ENCODE results near the gene INPP5K. TPM values are rescaled to one million over a fixed set of nuclear protein-coding genes. Genes with fewer than 3 reads are reported as not detected.

INPP5K gene
- total and polyA plus RNA-seq, 8 donors, result 23.6 to 51.1 (median 27.2) TPM

DNA sequence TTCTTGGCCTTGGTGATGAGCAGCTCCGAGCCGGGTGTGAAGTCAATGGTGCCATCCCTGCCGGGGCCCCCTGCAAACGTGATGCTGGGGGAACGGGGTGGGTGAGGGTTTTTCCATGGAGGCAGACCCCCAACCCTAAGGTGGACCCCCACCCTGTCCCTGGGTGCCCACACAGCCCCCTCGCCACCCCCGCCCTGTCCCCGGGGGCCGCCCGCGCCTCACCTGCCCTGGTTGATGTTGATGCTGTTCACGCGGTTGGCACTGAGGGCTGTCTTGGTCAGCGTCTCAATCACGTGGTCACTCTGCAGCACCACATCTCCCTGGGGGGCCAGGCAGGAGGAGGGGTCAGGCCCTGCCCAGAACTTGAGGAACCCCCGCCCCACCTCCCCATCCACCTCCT lies 49.2 kb downstream of the INPP5K start:
- no peaks in the 10 kb centered on the region for H3K27me3 ChIP-seq
- intact Hi-C loops (cut with DNase I), result no loop called here
- H3K27ac ChIP-seq, result no peak overlapping the region
- ATAC-seq (no peak), DNase-seq (no peak)
- H3K4me3 ChIP-seq, result no peak overlapping the region
- no peaks in the 10 kb centered on the region for H3K9me3 ChIP-seq
- TF ChIP-seq, protein P1, sequence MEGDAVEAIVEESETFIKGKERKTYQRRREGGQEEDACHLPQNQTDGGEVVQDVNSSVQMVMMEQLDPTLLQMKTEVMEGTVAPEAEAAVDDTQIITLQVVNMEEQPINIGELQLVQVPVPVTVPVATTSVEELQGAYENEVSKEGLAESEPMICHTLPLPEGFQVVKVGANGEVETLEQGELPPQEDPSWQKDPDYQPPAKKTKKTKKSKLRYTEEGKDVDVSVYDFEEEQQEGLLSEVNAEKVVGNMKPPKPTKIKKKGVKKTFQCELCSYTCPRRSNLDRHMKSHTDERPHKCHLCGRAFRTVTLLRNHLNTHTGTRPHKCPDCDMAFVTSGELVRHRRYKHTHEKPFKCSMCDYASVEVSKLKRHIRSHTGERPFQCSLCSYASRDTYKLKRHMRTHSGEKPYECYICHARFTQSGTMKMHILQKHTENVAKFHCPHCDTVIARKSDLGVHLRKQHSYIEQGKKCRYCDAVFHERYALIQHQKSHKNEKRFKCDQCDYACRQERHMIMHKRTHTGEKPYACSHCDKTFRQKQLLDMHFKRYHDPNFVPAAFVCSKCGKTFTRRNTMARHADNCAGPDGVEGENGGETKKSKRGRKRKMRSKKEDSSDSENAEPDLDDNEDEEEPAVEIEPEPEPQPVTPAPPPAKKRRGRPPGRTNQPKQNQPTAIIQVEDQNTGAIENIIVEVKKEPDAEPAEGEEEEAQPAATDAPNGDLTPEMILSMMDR (IDR thresholded peaks at IDR 0.05), result no peak
- peaks cover 0 to 82% of the 10 kb centered on the region in 2 donors for H3K36me3 ChIP-seq
- H3K4me1 ChIP-seq, result peaks cover 5 to 28% of the 10 kb centered on the region in 2 donors

DNA sequence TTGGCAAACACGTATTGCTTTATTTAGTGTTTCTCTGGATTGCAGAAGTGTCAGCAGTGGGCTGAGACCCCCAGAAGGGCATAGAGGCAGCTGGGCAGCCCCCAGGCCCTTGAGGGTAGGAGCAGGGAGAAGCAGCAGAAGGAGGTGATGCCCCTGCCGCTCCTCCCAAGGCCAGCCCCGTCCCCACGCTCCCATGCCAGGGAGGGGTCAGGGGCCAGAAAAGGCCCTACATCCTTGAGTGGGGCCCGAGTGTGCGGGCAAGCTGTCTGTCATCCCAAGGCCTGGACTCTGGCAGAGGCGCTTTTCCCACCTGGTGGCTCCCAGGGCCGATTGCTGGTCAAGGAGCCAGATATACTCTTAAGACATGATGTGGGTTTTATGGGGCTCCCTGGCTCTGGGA lies 52.2 kb downstream of the INPP5K start:
- intact Hi-C loops (cut with DNase I), result no loop called here
- Histone ChIP-seq H3K36me3 (peaks cover 0 to 51% of the 10 kb centered on the region in 2 donors), H3K9me3 (no peaks in the 10 kb centered on the region), H3K4me1 (peaks cover 11 to 55% of the 10 kb centered on the region in 2 donors), H3K27me3 (peaks cover 0 to 1% of the 10 kb centered on the region in 2 donors), H3K27ac (no peak overlapping the region), H3K4me3 (no peak overlapping the region)
- no peak for DNase-seq
- TF ChIP-seq, protein P1 (IDR thresholded peaks at IDR 0.05), result no peak
- no peak for ATAC-seq

DNA sequence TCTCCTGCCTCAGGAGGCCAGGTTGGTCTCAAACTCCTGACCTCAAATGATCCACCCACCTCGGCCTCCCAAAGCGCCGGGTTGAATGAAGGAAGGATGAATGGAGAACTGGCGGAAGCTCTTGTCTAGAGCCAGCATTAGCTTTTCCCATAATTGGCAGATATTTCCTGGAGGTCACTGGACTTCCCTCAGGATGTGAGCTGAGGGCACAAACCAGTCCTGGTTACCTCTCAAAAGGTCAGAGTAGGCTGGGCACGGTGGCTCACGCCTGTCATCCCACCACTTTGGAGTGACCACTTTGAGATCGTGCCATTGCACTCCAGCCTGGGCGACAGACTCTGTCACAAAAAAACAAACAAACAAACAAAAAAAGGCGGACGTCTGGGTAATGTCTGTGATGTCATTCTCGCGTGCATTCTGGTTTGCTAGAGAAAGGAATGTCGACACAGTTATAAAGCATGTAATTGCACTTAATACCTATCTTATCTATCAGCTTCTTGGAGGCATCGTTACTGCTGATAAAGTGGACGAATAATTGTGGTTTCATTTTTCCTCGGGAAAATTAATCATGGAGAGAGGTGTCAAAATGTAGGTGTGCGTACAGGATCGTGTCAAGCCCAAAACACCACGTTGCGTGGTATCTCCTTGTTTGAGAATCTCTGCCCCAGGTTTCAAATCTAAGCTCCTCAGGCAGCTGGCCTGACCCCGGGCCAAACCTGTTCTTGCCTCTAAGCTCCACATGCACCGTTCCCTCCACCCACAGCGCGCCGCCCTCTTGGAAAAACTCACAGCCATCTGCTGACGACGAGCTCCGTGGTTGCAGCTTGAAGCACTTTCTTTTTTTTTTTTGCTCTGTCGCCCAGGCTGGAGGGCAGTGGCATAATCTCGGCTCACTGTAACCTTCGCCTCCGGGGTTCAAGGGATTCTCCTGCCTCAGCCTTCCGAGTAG lies 54.0 kb downstream of the INPP5K start:
- DNase-seq (no peak), ATAC-seq (no peak)
- no peaks in the 10 kb centered on the region for H3K9me3 ChIP-seq
- no peak overlapping the region for H3K4me3 ChIP-seq
- intact Hi-C loops (cut with DNase I), result no loop called here
- TF ChIP-seq, protein P1 (IDR thresholded peaks at IDR 0.05), result no peak
- peaks cover 0 to 35% of the 10 kb centered on the region in 2 donors for H3K36me3 ChIP-seq
- peaks cover 11 to 46% of the 10 kb centered on the region in 2 donors for H3K4me1 ChIP-seq
- peak overlapping the region in 1 of 2 donors; percentile 45 for H3K27ac ChIP-seq
- peaks cover 0 to 9% of the 10 kb centered on the region in 2 donors for H3K27me3 ChIP-seq

DNA sequence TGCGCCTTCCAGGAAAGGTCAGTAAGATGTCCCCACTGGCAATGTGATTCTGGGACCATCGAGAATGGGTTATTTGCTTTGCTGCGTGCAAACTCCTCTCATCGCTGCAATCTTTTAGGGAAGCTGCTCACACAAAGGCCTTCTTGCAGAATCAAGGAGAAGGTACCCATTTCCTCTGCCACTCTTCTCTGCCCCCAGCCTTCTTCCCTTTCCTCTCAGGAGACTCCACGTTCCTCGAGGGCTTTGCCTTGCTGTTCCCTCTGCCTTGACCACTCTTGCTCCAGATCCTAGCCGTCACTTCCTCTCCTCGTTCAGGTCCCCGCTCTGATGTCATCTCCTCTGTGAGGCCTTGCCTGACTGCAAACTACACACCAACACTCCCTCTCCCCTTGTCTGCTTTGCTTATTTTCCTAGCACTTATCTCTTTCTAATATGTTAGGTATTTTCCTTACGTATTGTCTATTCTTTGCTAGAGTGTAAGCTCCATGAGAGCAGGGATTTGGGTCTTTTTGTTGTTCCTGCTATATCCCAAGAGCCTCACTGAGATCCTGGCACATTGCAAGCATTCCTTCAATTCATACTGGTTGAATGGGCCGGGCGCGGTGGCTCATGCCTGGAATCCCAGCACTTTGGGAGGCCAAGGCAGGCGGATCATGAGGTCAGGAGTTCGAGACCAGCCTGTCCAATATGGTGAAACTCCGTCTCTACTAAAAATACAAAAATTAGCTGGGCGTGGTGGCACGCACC lies 55.0 kb downstream of the INPP5K start:
- no peaks in the 10 kb centered on the region for H3K9me3 ChIP-seq
- peaks cover 0 to 9% of the 10 kb centered on the region in 2 donors for H3K27me3 ChIP-seq
- DNase-seq, result no peak
- TF ChIP-seq, protein P1 (IDR thresholded peaks at IDR 0.05), result no peak
- peak overlapping the region in 1 of 2 donors; percentile 60 for H3K27ac ChIP-seq
- peaks cover 0 to 24% of the 10 kb centered on the region in 2 donors for H3K36me3 ChIP-seq
- intact Hi-C loops (cut with DNase I), result no loop called here
- no peak for ATAC-seq
- H3K4me3 ChIP-seq, result no peak overlapping the region
- H3K4me1 ChIP-seq, result peaks cover 16 to 54% of the 10 kb centered on the region in 2 donors

DNA sequence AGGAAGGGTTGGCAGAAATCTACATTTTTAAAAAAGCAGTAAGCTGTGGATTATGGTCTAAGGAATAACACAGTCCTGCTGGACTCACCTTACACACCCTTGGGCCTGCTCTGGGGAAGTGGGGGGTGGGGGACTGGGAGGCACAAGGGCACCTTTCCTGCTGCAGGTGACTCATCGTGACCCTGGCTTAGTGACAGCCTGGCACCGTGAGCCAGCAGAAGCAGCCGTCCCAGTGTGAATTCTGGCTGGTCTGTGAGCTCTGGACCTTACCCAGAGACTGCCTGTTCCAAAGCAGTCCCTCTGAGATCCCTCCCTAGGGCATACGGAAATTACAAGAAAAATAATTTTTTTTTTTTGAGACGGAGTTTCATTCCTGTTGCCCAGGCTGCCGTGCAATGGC lies 56.2 kb downstream of the INPP5K start:
- TF ChIP-seq, protein P1 (IDR thresholded peaks at IDR 0.05), result no peak
- Histone ChIP-seq H3K27ac (no peak overlapping the region), H3K36me3 (peaks cover 0 to 12% of the 10 kb centered on the region in 2 donors), H3K4me3 (no peak overlapping the region), H3K4me1 (peaks cover 16 to 55% of the 10 kb centered on the region in 2 donors), H3K27me3 (peaks cover 0 to 9% of the 10 kb centered on the region in 2 donors), H3K9me3 (no peaks in the 10 kb centered on the region)
- DNase-seq (peak in 2 of 4 donors; percentile 80 to 88), ATAC-seq (peak; percentile 36)
- intact Hi-C loops (cut with DNase I), result no loop called here

All from left lung (tissue), 10 donors.